ENCODE data around the gene MMP14. TPM values are rescaled to one million over a fixed set of nuclear protein-coding genes. Genes with fewer than 3 reads are reported as not detected.

Gene MMP14
- total and polyA plus RNA-seq, 7 donors = 21.0 to 140 (median 86.6) TPM

- H3K27ac ChIP-seq = no peak overlapping the region
- H3K4me3 ChIP-seq = no peak overlapping the region
- no peaks in the 10 kb centered on the region for H3K27me3 ChIP-seq
- TF ChIP-seq EP300 (IDR thresholded peaks at IDR 0.05) (no peak), POLR2AphosphoS5 (IDR thresholded peaks at IDR 0.05) (no peak), POLR2A (IDR thresholded peaks at IDR 0.05) (no peak), CTCF (IDR thresholded peaks at IDR 0.05) (no peak)
- 79 to 80% methylated on average over 5 of the region's 5 CpGs for WGBS, 2 donors
- no peaks in the 10 kb centered on the region for H3K9me3 ChIP-seq
- peaks cover 0 to 36% (median 22%) of the 10 kb centered on the region in 4 donors for H3K4me1 ChIP-seq
- no peak for DNase-seq
- peaks cover 6 to 11% (median 8%) of the 10 kb centered on the region in 4 donors for H3K36me3 ChIP-seq
- intact Hi-C loops (cut with DNase I) = no loop called here
Observed at GRCh38 chr14:22896356-22896755, 60.0 kb downstream of the MMP14 start.

- TF ChIP-seq POLR2AphosphoS5 (IDR thresholded peaks at IDR 0.05) = no peak
- no peak for TF ChIP-seq CTCF (IDR thresholded peaks at IDR 0.05)
- TF ChIP-seq EP300 (IDR thresholded peaks at IDR 0.05) = no peak
- TF ChIP-seq POLR2A (IDR thresholded peaks at IDR 0.05) = no peak
- H3K4me1 ChIP-seq = peaks cover 0 to 36% (median 22%) of the 10 kb centered on the region in 4 donors
- WGBS, 2 donors = 81 to 91% methylated on average over 3 of the region's 3 CpGs
- no peak overlapping the region for H3K4me3 ChIP-seq
- H3K27me3 ChIP-seq = no peaks in the 10 kb centered on the region
- intact Hi-C loops (cut with DNase I) = no loop called here
- H3K27ac ChIP-seq = no peak overlapping the region
- no peaks in the 10 kb centered on the region for H3K9me3 ChIP-seq
- DNase-seq = no peak
- peaks cover 10 to 15% (median 12%) of the 10 kb centered on the region in 4 donors for H3K36me3 ChIP-seq
Observed at GRCh38 chr14:22896760-22897159, 60.4 kb downstream of the MMP14 start.

GRCh38 chr14:22897357-22897756 is 61.0 kb downstream of the MMP14 start:
- no peaks in the 10 kb centered on the region for H3K27me3 ChIP-seq
- H3K9me3 ChIP-seq = no peaks in the 10 kb centered on the region
- no peak for DNase-seq
- TF ChIP-seq EP300 (IDR thresholded peaks at IDR 0.05) (no peak), POLR2AphosphoS5 (IDR thresholded peaks at IDR 0.05) (no peak), CTCF (IDR thresholded peaks at IDR 0.05) (no peak), POLR2A (IDR thresholded peaks at IDR 0.05) (no peak)
- no peak overlapping the region for H3K4me3 ChIP-seq
- peaks cover 16 to 21% (median 17%) of the 10 kb centered on the region in 4 donors for H3K36me3 ChIP-seq
- H3K27ac ChIP-seq = peak overlapping the region in 3 of 4 donors; percentile 74 to 82 (median 75)
- H3K4me1 ChIP-seq = peaks cover 0 to 36% (median 22%) of the 10 kb centered on the region in 4 donors
- 92 to 95% methylated on average over 1 of the region's 1 CpG for WGBS, 2 donors
- intact Hi-C loops (cut with DNase I) = no loop called here

Small RNA genes within 50 kb of the gene (small RNA-seq; reads per million reads assigned to genes)
- gene RF00019 = 0 reads per million in 3 donors

Other genes with a start within 250 kb of the MMP14 start
- 100 to 1,000 TPM; 115 to 192 (median 164) TPM for gene DAD1, start 247.4 kb upstream of the MMP14 start, total RNA-seq
- gene DAD1, start 247.4 kb upstream of the MMP14 start, polyA plus RNA-seq = 100 to 1,000 TPM; 136 to 274 (median 160) TPM
- 10 to 100 TPM; 17.4 to 20.4 (median 18.7) TPM for gene ABHD4, start 238.3 kb upstream of the MMP14 start, total RNA-seq
- 10 to 100 TPM in 2 of 3 donors, 1 to 10 TPM in 1; 9.5 to 18.0 (median 12.3) TPM for gene ABHD4, start 238.3 kb upstream of the MMP14 start, polyA plus RNA-seq
- gene OR6J1, start 192.2 kb upstream of the MMP14 start, total RNA-seq = not detected
- not detected for gene OR6J1, start 192.2 kb upstream of the MMP14 start, polyA plus RNA-seq
- gene OXA1L, start 69.9 kb upstream of the MMP14 start, total RNA-seq = 100 to 1,000 TPM in 2 of 4 donors, 10 to 100 TPM in 2; 95.2 to 108 (median 102) TPM
- 100 to 1,000 TPM in 1 of 3 donors, 10 to 100 TPM in 2; 85.1 to 113 (median 85.9) TPM for gene OXA1L, start 69.9 kb upstream of the MMP14 start, polyA plus RNA-seq
- 10 to 100 TPM; 16.1 to 23.5 (median 16.5) TPM for gene SLC7A7, start 21.1 kb upstream of the MMP14 start, total RNA-seq
- gene SLC7A7, start 21.1 kb upstream of the MMP14 start, polyA plus RNA-seq = 10 to 100 TPM; 15.6 to 22.7 (median 16.4) TPM
- 100 to 1,000 TPM in 1 of 4 donors, 10 to 100 TPM in 3; 54.6 to 333 (median 58.3) TPM for gene MRPL52, start 6.7 kb upstream of the MMP14 start, total RNA-seq
- 100 to 1,000 TPM in 2 of 3 donors, 10 to 100 TPM in 1; 64.3 to 117 (median 105) TPM for gene MRPL52, start 6.7 kb upstream of the MMP14 start, polyA plus RNA-seq
- gene LRP10, start 35.2 kb downstream of the MMP14 start, total RNA-seq = 100 to 1,000 TPM in 2 of 4 donors, 10 to 100 TPM in 2; 75.3 to 124 (median 95.1) TPM
- gene LRP10, start 35.2 kb downstream of the MMP14 start, polyA plus RNA-seq = 100 to 1,000 TPM in 1 of 3 donors, 10 to 100 TPM in 2; 34.4 to 139 (median 42.6) TPM
- gene REM2, start 46.6 kb downstream of the MMP14 start, total RNA-seq = 1 to 10 TPM in 1 of 4 donors, under 1 TPM in 2, not detected in 1; 0.71 to 1.4 (median 0.81) TPM
- under 1 TPM in 2 of 3 donors, not detected in 1; 0.60 to 0.96 TPM for gene REM2, start 46.6 kb downstream of the MMP14 start, polyA plus RNA-seq
- gene RBM23, start 82.6 kb downstream of the MMP14 start, total RNA-seq = 1,000 to 10,000 TPM in 1 of 4 donors, 100 to 1,000 TPM in 3; 356 to 5,076 (median 594) TPM
- gene RBM23, start 82.6 kb downstream of the MMP14 start, polyA plus RNA-seq = 10 to 100 TPM; 31.8 to 46.5 (median 40.8) TPM
- gene PRMT5, start 92.8 kb downstream of the MMP14 start, total RNA-seq = 10 to 100 TPM; 33.3 to 61.7 (median 44.7) TPM
- gene PRMT5, start 92.8 kb downstream of the MMP14 start, polyA plus RNA-seq = 10 to 100 TPM; 33.3 to 66.7 (median 55.4) TPM
- 10 to 100 TPM; 28.1 to 82.6 (median 59.8) TPM for gene HAUS4, start 120.5 kb downstream of the MMP14 start, total RNA-seq
- 10 to 100 TPM; 37.8 to 46.7 (median 44.9) TPM for gene HAUS4, start 120.5 kb downstream of the MMP14 start, polyA plus RNA-seq
- 1 to 10 TPM; 5.0 to 5.5 (median 5.1) TPM for gene AJUBA, start 146.0 kb downstream of the MMP14 start, total RNA-seq
- 1 to 10 TPM in 2 of 3 donors, under 1 TPM in 1; 0.23 to 7.8 (median 6.0) TPM for gene AJUBA, start 146.0 kb downstream of the MMP14 start, polyA plus RNA-seq
- gene C14orf93, start 173.6 kb downstream of the MMP14 start, total RNA-seq = 10 to 100 TPM in 3 of 4 donors, 1 to 10 TPM in 1; 8.9 to 19.9 (median 12.9) TPM
- gene C14orf93, start 173.6 kb downstream of the MMP14 start, polyA plus RNA-seq = 10 to 100 TPM in 2 of 3 donors, 1 to 10 TPM in 1; 7.4 to 11.9 (median 10.2) TPM
- gene PSMB5, start 198.3 kb downstream of the MMP14 start, total RNA-seq = 100 to 1,000 TPM; 113 to 179 (median 135) TPM
- gene PSMB5, start 198.3 kb downstream of the MMP14 start, polyA plus RNA-seq = 100 to 1,000 TPM; 132 to 145 (median 141) TPM
- gene PSMB11, start 205.6 kb downstream of the MMP14 start, total RNA-seq = under 1 TPM in 1 of 4 donors, not detected in 3; 0.41 TPM
- under 1 TPM in 1 of 3 donors, not detected in 2; 0.06 TPM for gene PSMB11, start 205.6 kb downstream of the MMP14 start, polyA plus RNA-seq
- 1 to 10 TPM; 2.0 to 7.5 (median 2.8) TPM for gene CDH24, start 220.9 kb downstream of the MMP14 start, total RNA-seq
- 1 to 10 TPM in 1 of 3 donors, under 1 TPM in 2; 0.46 to 5.4 (median 0.60) TPM for gene CDH24, start 220.9 kb downstream of the MMP14 start, polyA plus RNA-seq

Data from sigmoid colon (tissue), 7 donors.